NCI-H748 (cell line): ENCODE data around the gene ARFGAP3.

Experiments
- DNase-seq: peaks from one replicate; lab custom pipeline; 2025; ENCODE audit not compliant: unreplicated experiment; lab: John Stamatoyannopoulos, UW

ARFGAP3 gene

DNA sequence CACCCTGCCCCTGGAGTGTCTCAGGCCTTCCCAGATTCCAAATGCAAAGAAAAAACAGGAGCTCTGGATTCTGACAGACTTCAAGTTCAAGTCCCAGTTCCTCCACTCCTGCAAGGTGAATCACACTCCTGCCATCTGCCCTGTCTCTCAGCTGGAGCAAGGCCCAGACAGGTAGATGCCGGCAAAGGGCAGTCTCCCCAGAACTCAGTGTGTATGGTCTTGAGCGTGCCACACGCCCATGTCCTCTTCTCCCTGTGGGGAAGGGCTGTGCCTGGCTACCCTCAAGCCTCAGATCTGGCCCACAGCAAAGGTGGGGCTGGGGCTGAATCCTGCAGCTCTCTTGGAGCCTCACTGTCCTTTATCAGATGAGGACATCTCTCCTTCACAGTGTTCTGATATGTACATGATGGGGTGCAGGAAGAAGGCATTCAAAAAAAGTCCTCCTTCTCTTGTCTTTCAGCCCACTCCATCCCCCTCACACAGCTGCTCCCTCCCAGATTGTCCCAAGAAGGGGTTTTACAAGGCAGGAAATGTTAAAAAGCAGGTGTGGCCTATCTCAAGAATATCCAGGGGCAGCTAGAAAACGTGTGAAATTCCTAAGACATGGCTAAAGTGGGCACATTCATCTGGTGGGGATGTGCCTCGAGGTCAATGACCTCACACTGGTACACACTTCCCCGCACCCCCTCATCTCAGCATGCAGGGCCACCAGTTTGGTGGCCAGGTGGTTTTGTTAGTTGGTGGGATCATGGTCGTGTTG lies 27.7 kb upstream of the ARFGAP3 start:
- DNase-seq, result no peak

DNA sequence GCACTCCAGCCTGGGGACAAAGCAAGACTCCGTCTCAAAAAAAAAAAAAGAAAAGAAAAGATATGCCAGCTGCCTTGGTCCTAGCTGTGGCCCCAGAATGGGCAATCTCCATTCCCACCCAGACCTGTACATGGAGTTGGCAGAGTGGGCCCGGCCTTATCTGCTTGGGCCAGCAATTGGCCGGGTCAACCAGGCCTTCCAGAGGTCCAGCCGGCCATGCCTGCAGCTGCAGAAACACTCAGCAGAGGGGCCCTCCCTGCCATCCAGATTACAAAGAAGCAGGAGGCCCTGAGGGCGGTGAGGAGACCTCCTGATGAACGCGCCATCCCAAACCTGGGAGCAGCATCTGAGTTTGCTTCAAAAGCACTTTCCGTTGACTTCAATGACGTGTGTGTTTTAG lies 26.9 kb upstream of the ARFGAP3 start:
- no peak for DNase-seq

DNA sequence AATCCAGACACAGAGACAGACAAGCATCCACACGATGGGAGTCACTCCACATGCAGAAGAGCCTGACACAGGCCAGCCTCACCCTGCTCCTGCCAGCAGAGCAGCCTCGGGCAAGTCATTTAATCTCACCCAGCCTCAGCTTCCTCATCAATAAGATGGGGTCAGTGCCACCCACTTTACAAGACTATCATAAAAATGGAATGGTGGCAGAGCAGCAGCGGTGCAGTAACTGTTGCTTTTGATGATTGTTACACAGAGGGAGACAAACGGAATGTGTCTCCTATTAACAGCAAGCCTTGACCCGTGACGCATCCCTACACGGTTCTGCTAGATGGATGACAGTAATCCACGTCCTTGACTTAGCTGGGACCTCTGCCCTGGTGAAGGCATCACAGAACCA lies 26.0 kb upstream of the ARFGAP3 start:
- no peak for DNase-seq

DNA sequence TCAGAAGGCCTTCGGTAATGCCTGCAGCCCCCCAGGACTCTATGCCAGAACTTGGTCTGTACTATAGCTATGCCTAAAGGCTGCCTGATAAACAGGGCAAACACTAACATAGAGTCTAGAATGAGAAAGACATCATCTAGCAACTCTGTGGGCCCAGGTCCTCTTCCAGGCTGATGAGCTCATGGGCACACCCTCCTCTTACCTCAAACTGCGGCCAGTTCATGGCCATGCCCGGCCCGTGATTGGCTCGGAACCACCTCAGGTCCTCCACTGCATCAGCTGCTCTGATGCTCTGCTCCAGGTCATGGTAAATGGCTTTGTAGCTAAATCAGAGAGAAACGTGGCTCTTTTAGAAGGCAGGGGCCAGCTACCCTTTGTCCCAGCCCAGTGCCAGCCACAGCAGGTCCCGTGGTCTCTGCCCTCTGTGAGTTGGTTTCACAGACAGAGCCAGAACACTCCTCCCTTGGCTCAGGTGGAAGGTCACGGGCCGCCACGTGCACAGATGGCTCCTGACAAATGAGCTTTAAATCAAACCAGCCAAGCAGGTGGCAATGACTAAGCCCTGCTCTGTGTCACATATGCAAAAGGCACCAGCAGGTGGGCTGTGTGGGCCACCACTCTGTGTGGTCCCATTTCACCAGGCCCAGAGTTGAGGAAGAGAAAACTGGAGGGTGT lies 25.0 kb upstream of the ARFGAP3 start:
- no peak for DNase-seq

DNA sequence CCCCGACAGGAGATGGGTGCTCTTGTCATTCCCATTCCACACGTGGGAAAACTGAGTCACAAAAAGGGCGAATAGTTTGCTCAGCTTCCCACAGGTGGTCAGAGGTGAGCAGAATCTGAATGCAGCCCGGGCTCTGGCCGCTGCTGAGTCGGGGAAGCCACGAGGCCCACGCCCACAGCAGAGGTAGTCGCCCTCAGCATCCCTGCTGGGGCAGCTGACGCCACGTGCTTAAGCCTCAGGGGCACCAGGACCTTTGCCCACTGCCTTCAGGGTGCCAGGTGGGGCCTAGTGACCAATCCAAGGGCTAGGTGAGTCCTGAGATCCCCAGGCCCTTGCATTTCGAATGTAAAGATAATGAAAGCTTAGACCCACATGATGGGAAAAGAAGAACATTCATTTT lies 24.2 kb upstream of the ARFGAP3 start:
- DNase-seq, result no peak

DNA sequence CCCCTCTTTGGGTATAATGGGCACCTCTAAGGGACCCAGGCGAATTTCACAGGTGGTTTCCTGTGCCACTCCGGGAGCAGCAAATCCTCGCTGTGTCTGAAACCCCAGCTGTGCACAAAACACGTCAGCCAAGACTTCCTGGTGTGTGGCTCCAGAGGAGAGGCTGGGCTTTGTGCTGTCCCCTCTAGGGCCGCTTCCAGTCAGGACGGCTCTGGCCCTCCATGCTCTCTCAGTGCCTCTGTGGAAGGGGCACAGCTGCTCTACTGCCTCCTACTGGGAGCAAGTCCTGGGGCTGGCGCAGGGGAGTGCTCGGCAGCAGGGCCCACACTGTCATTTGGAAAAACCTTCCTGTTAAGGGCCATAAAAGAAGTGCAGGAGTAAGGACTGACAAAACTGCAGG lies 23.7 kb upstream of the ARFGAP3 start:
- no peak for DNase-seq

DNA sequence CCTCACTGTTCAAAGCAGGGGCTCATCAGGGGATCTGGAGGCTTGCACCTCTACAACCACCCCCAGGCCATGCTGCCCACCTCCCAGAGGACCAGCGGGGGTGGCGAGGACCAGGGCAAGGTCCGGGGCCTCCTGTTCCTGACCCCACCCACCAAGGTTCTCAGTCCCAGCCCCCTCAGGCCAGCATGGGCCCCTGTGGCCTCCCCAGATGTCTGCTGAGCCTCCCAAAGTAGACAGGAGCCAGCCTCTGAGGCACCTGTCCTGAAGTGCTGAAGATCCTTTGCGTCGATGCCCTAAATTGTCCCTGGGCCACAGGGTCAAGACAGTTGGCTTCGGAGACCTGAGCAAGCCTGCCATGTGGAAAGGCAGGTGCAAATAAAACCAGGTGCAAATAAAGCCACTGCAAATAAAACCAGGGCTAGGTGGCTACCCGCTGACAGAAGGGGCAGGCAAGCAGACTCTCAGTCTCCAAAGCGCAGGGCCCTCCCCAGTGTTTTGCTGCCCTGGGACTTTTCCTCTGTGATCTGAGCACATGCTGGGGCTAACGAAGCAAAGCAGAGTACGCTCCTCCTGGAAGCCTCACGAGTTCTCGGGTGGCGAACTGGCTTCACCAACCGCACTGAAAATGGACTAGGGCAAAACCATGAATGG lies 22.4 kb upstream of the ARFGAP3 start:
- peak; percentile 84 for DNase-seq

DNA sequence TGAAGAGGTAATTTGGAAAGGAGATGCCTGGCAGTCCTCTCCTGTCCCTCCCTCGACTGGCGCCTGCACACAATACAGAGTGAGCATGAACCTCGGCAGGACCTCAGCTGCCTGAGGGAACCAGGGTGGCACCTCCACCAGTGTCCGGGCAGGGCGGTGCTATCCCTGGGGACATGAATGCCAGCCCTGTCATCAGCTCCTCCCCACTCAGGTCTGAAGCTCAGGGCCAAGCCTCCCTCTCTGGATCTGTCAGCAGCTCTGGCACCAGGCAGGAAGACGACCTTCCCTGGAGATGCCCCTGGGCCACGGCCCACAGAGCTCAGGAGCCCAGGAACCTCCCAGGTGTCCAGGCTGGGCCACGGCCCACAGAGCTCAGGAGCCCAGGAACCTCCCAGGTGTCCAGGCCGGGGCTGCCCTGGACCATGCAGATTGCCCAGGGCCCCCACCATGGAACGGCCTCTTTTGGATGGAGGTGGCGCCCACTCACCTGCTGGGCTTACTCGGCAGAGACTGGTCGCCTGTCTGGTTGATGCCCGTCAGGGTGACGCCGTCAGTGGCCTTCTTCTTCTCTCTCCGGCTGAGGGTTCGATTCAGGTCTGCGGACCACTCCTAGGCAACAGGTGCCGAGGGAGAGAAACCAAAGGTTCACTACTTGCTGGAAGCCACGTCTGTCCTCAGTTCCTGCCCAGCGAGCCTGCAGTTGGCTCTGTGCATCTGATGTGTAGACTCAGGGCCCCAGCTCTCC lies 21.7 kb upstream of the ARFGAP3 start:
- DNase-seq, result no peak

DNA sequence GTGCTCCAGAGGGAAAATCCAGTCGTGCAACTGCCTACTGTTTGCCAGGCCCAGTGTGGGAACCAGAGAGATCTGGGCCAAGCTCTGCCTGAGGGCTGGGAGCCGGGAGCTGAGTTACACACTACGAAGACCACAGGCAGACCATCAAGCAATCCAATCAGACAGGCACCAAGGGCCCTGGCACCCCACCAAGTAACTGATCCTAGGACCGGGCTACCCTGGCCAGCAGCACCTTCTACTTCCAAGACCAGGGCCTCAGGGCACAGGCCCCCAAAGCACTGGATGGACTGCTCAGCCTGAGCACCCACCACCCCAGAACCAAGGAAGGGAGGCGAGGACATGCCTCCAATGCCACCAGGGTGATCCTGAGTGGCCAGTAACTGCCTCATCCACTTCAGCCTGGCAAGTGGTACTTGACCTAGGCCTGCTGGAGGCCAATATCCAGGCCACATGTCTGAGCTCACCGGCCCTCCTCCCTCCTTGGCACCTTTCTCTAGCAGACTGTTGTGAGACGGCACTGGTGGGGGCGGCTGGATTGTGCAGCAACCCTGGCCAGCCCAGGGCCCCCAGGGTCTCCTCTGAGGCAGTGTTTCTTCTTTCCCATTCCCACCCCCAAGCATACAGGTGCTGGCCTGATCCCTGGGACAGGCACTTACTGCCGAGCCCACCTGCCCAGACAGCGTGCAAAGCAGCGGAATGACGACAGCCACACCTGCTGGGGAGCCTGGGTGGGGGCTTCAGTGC lies 20.7 kb upstream of the ARFGAP3 start:
- DNase-seq, result no peak

DNA sequence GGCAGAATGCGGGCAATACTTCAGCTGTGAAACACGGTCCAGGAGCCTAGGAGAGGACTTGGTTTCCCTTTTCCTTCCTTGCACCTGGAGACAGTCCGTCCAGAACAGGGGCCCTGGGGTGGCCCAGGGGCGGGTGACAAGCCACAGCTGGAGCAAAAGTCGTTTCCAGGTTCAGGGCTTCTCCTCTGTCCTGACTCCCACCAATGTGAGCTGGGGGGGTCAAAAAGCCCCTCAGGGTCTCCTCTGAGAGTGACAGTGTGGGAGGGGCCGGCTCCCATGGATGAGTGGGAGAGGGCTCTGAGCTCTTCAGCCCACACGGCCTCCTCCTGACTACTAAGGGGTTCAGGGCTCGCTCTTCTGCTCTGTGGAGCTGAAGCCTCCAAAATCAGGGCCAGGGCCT lies 20.1 kb upstream of the ARFGAP3 start:
- DNase-seq, result no peak

DNA sequence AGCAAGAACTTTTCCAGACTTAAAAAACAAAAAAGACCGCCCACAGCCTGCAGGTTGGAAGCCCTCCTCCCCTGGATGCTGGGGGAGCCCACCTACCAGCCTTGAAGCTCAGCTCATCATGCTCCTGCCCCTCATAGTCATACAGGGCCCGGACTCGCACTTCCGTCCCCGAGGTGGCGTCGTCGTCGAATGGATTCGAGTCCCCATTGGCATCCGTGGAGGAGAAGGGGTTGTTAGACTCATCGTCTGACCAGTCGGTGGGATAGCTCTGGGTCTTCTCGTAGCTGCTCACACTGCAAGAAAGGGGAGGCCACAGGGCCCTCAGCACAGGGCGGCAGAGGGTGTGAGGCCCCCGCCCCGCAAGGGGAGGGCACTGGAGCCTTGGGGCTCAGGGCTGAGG lies 19.0 kb upstream of the ARFGAP3 start:
- DNase-seq, result no peak

DNA sequence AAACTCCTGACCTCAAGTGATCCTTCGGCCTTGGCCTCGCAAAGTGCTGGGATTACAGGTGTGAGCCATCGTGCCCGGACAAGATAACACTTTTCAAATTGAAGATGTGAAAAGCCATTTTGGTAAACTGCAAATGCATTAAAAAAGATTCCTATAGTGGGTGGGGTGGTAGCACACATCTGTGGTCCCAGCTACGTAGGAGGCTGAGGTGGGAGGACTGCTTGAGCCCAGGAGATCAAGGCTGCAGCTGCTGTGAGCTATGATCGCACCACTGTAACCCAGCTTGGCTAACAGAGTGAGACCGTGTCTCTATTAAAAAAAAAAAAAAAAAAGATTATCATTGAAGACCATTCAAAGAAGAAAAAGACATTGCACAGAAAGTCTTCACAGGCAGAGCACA lies 16.9 kb upstream of the ARFGAP3 start:
- DNase-seq, result no peak

DNA sequence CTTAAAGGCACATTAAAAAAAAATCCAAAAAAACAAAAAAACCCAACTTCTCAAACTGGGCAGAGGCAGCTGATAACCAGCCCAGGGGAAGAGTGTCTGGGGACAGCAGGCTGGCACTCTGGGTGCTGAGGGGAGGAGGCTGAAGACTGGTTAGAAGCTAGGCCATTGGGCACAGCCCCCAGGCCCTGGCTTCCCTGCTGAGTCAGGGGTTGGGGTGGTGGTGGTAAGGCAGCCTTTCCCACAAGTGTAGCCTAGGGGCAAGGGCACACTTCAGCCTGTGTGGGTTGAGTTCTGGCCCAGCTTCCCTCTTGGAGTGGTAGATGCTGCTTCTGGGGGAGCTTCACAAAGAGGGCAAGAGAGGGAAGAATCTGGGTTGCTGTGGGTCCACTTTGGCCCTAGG lies 16.3 kb upstream of the ARFGAP3 start:
- no peak for DNase-seq

DNA sequence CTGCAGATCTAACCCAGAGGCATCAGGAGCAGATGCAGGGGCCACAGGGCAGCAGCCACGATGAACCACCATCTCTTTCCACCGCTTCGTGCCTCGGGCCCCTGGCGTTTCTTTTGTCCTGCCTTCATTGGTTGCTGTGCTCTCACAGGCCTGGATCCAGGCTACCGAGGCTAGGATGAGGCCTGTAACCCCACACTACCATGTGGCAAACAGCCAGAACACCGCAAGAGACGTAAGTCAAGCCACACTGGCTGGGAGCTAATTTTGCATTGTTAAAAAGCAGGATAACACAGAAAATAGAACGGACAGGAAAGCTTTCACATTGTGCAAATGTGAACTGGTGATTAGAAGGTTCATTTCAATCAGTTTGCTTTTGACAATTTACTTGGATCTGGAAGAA lies 15.7 kb upstream of the ARFGAP3 start:
- DNase-seq, result no peak

DNA sequence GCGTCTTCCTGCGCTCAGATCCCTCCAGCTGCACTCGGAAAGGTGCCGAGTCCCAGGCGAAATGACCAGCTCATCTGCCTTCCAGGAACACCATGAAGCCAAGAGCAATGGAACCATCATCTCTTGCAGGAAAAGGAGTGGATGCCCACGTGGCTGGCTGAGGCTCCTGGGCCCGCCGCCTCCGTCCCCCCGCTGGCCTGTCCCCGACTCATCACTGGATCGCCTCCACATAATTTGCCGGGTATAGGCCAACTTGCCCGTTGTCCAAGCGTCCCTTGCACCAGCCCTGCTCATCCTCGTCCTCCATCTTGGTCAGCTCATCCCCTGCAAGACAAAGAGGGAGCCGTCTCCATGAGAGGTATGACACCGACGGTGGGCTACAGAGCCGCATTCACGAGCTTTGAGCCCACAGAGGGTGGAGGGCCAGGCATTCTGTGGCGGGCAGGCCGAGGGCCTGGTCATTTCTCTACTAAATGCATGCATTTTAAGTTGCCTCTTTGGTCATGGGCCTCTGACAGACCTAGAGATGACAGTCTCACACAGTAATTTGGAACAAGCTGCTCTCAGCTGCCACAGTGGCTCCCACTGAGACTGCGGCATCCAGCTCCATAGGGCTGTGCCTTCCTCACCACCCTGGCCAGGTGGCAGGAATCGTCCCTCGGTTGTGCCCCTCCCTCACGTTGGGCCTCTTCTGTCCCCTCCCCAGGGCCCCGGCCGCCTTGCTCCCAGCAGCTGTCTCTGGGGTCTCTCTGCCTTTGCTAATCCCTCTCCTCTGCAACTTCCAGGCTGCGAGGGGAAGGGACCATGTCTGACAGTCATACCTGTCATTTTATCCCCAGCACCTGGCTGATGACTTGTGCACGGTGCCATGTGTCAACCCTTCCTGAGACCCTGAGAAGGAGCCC lies 14.3 kb upstream of the ARFGAP3 start:
- DNase-seq, result no peak

DNA sequence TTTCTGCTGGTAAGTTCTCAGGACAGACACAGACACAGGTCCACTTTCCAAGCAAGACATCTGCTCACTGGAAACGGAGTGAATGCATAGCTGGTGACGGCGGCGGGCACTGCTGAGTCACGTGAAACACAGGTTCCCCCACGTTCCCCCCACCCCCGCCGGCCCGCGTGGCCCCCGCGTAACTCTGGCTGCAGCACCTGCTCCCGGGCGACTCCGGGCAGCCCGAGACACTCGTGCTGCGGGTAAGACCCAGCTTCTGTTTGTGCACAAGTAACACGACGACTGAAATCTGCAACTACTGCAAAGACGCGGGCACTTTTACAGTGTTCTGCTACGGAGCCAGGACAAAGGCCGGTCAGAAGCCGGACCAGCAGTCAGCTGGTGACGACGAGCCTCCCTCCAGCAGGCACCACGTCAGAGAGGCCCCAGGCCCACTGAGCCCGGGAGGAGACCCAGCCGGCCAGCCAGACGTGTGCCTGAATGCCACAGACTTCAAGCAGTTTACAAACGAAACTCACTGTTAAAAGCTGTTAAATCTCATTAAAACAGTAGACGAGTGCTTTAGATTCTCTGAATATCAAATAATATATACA lies 12.9 kb upstream of the ARFGAP3 start:
- no peak for DNase-seq

DNA sequence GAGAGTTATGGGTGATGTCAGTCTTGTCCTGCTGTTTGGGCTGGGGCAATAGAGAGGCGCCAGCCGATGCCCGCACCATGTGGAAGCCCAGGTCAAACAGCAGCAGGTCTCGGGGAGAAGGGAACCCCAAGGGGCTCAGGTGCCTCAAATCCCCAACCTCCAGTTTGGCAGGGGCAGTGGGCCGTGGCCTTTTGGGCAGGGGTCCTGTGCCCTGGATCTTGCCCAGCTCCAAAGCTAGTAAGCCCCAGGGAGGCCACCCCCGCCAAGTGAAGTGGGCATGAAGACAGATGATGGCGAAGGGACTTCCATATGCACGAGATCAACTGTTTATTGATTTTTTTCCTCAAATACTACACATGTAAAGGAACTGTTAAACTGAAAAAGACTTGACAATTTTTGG lies 12.4 kb upstream of the ARFGAP3 start:
- no peak for DNase-seq

DNA sequence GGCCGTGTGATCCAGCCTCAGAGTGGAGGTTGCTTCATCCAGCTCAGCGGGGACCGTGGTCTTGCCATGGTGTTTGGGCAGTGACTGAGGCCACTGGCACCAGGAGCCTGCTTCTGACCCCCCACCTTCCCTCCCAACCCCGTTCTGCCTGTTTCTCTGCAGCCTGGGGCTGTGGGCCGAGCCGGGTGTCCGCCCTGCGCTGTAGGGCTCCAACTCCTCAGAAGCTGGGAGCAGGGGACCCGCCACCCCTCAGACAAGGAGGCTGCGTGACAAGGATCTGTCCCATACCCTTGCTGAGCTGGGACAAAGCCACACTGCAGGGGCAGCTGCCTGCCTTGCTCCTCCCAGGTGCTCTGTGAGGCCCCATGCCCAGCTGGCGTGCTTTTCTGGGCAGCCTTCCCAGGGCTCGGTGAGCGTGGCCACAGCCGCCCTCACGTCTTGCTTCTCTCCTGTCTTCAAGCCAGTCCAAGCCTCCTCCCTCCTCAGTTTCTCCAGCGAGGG lies 11.7 kb upstream of the ARFGAP3 start:
- DNase-seq, result no peak

DNA sequence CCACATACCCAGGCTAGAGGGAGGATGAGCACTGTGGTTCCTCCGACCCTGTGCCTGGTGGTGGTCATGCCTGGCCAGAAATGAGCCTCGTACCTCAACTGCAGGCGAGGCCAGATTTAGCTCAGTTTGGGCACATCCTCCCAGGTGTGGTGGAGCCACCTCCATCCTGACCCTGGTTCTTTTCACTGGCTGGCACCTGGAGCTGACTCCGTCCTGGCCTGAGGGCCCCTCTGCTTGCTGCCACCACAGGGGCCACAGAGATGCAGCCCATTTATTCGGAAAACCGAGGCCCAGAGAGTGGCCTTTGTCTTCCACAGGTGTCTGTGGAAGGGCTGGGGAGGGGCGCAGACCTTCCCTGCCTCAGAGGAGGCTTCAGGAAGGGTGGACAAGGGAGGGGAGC lies 9.0 kb upstream of the ARFGAP3 start:
- no peak for DNase-seq
